Stimulated activated CD4-positive, alpha-beta T cell treated with anti-CD3 and anti-CD28 coated beads, Interleukin-12 subunit alpha, Interleukin-12 subunit beta, amount 100 ng/mL, for 4 hours (primary cell): ENCODE measurements around the gene TOMM70.
"Not testable (repeated sequence)": the region's sequence is repeated elsewhere in the genome, so short reads cannot be mapped to it uniquely, and the experiment has no call there.

Experiments used
- DNase-seq: peaks from one replicate; pipeline ENCODE4 v3.0.0-alpha.2; 2020

Gene TOMM70

DNA sequence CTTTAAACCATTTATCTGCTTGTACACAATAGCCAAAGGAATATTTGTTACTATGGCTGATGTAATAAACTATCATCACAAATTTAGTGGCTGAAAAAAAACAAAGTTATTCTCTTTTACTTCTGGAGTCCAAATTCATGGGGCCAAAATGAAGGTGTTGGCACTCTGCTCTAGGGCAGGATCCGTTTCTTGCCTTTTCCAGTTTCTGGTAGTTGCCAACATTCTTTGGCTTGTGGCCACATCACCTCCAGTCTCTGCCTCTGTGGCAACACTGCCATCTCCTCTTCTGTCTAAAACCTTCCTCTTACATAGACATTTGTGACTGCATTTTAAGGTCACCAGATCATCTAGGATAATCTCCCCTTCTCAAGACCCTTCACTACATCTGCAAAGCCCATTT lies 39.0 kb downstream of the TOMM70 start:
- DNase-seq, result no peak

DNA sequence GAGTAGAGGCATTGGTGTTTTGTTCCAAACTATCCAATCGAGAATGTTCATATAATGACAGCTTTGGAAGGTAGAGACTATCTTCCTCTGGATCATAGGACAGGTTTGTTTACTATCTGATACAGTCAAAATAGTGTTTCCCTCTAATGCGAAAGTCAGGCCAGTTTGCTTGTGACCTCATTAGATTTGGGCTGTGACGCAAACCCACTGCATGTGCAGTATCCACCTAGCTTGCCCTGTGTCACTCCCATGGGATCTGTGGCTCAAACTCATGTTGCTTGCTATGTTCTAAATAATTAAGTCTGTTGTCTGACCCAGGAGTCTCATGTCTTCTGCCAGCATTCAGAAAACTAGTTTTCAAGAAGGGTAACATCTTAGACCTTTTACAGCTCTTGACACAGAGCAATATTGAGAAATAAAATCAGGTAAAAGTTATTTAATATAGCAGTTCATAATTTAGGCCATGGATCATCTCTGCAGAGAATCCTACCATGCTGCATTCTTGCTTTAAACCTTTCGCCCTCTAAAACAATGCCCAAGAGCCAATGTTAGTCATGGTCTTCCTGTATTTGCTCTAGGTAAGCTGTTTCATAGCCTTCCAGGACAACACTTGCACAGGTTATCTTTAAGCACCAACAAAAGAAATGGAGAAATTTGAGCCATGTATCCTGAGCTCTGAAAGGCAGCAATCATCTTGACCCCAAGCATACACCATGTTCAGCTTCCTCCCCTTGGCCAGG lies 40.0 kb downstream of the TOMM70 start:
- no peak for DNase-seq

DNA sequence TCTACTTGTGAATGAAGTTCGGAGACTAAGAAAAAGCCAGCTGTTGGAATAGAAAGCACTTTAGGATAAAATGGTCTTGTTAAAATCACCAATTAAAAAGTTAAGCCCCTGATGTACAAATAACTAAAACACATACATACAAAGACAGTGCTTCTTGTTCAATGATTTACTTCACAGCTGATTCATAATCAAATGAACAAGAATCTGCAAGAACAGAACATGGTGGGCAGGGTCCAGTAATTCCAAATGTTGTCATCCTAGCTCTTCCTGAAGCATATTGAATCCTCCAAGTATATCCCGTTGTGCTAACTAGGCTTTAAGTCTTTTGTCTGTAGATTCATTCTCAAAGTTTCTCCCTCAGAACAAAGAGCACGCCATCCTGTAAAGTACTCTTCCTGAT lies 41.9 kb downstream of the TOMM70 start:
- DNase-seq, result no peak

DNA sequence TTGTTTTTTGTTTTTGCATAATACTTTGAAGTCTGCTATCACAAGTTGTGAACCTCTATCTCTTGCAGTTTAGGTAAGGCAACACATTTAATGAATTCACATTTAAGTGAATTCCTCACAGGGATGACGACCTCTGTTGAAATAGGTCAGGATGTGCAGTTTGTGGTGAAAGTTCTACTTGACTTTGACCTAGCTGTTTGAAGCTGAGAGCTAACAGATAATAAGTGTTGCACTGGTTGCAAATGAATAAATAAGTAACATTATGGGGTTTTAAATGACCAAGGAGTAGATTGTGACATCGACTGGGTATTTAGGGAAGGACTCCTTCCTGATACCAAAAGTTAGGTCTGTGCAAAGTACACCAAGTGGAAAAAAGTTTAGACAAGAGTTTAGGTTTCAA lies 42.5 kb downstream of the TOMM70 start:
- DNase-seq, result no peak

DNA sequence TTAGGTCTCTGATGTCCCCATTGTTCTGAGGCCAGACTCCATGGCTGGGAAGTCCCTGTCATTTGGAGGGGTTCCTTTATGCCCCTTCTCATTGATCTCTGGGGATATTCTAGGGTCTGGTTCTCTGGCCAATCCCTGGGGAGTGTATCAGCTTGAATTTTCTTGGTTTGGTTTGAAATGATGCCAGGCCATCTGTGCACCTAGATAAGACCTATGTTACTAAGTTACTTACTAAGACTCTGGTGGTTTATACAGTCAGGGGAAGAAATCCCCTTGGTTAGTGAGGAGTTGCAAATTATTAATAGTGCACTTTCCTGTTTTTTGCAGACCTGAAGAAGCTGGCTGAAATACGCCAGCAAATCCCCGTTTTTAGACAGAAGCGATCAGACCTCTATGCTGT lies 46.0 kb downstream of the TOMM70 start:
- DNase-seq, result no peak

DNA sequence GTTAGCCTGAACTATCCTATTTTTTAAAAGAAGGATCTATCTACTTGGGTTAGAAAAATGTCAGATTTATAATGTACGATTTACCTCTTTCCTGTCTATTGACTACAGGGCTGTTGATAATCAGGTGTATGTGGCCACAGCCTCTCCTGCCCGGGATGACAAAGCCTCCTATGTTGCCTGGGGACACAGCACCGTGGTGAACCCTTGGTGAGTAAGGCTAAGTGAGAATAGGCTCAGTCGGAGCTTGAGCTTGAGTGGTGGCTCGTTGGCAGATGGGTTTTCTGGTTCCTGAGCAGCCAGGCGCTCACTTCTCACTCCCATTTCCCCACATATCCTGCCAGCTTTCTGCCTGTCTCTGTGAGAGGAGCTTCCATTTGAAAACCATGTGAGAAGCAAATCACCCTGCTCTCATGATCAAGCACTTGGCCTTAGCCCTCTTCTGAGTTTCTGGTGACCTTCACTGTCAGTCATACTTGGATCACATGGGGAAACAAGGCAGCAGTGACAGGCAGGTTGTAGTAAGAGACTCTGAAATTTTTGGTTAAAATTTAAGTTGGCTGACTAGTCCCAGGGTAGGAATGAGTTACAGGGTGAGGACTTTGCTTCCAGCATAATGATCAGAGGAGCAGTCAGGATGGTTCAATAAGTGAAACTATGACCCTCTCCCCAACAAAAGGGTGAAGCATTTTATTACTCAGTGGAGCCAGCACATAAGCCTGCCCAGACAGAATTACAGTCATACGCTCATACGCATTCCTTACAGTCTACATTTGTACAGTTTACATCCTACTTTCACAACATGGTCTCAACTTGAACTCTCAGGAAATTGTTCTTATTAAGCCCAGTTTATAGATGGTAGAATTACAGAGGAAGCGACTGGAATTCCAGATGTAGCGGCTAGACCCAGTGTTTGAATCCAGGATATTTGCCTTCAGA lies 48.3 kb downstream of the TOMM70 start:
- DNase-seq, result no peak

DNA sequence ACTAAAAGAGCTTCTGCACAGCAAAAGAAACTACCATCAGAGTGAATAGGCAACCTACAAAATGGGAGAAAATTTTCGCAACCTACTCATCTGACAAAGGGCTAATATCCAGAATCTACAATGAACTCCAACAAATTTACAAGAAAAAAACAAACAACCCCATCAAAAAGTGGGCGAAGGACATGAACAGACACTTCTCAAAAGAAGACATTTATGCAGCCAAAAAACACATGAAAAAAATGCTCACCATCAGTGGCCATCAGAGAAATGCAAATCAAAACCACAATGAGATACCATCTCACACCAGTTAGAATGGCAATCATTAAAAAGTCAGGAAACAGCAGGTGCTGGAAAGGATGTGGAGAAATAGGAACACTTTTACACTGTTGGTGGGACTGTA lies 49.1 kb downstream of the TOMM70 start:
- DNase-seq, result not testable (repeated sequence)

DNA sequence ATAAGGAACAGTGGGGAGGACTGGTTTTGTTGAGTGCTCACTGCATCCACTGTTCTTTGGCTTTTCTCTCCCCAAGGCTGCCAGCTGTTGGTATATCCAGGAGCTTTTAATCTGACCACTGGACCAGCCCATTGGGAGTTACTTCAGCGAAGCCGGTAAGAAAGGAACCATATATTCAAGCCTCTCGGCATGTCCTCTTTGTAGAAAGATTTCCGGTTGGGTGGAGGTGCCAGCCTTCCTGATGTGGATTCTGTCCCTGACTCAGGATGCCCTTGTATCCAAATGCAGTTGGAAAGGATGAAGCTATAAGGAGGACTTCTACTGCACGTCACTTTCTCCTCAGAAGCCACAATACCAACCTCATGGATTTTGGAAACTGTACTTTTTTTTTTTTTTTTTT lies 52.2 kb downstream of the TOMM70 start:
- no peak for DNase-seq

DNA sequence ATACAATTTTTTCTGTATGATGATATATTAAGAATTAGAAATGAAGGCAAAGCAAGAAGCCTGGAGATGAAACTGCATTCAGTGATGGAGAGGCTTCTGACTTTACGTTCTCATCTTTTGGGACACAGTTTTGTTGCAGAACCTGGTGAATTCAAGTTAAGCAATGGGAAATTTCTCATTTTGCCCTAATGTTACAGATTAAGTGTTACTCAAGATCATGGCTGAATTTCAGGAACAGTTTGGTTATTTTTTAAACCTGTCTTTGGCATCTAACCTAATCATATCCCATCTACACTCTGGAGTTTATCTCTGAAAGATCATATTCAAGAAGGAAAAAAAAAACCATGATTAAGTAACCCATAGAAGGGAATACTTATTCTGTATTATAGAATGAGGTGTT lies 60.4 kb downstream of the TOMM70 start:
- no peak for DNase-seq

DNA sequence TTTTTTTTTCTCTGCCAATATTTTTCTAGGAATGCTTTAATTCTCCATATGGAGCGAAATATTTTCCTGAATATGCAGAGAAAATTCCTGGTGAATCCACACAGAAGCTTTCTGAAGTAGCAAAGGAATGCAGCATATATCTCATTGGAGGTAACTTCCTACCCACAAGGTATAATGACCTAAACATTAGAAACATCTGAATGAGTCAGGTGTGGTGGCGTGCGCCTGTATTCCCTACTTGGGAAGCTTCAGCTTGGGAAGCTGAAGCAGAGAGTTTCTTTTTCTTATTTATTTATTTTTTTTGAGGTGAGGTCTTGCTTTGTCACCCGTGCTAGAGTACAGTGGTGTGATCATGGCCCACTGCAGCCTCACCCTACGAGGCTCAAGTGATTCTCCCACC lies 61.1 kb downstream of the TOMM70 start:
- no peak for DNase-seq

DNA sequence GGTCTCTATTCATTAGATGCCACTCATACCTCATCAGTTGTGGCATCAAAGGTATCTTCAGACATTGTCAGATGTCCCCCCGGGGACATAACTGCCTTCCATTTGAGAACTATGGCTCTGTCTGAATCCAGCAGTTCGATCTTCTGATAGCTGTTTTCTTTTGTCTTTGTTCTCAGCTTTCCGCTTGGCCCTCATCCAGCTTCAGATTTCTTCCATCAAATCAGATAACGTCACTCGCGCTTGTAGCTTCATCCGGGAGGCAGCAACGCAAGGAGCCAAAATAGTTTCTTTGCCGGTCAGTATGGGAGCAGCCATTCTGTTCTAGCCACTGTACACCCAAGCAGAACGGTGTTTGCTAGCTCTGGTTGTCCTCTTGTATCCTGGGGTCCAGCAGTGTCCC lies 62.0 kb downstream of the TOMM70 start:
- no peak for DNase-seq

DNA sequence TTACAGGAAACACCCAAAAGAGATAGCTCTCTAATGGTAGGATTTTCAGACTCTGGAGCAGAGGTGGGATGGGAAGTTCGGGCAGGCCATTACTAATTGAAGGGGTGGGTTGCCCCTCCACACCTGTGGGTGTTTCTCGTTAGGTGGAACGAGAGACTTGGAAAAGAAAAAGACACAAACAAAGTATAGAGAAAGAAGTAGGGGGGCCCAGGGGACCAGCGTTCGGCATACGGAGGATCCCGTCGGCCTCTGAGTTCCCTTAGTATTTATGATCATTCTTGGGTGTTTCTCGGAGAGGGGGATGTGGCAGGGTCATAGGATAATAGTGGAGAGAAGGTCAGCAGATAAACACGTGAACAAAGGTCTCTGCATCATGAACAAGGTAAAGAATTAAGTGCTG lies 64.7 kb downstream of the TOMM70 start:
- DNase-seq, result not testable (repeated sequence)

DNA sequence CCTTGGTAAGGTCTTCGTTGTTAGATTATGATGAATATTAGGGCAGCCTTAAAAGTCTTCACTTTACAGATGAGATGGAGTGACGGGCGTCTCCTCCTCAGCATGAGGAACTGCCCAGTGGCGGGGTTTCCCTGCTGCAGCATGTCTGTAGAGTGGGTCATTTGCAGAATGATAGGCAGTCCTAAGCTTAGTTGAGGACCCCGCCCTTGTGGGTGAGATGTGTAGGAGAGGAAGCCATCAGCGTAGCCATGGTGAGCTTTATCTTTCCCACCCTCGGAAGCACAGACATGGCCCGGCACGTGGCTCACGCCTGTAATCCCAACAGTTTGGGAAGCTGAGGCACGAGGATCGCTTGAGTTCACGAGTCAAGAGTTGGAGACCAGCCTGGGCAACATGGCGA lies 65.5 kb downstream of the TOMM70 start:
- peak; percentile 8 for DNase-seq

DNA sequence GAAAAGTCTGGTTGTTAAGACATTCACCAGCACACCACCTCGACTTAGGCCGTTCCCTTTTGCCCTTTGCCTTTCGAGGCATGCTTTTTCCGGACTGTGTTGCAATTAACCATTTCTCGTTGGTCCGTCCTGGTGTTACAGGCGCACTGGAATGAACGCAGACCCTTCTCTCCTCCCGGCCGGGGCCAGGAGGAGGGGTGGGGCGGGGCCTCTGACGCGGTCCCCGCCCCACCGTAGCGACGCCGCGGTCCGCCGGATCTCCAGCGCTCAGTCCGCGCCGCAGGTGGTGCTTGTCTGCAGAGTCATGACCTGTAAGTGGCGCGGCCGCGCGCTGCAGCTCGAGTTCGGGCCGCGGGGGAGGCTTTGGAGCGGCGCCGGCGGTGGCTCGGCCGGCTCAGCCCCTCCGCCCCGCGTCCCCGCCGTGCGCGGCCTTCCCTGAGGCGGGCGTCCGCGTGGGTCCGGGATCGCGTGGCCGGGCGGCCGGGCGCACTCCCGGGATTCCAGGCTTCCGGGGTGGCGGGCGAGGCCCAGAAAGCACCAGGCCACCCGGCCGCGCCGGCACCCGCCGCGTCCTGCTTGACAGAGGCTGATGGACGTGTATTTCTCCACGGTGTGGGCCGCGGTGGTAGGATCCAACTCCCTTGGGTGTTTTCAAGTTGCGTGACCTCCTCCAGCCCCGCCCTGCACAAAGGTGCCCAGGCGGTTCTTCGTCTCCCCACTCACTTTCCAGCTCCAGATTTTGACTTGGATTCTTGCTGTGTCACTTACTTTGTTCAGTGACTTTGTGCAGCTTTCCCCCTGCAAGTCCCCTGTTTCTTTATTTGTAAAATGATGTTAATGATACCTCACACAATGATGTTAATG lies 66.2 kb downstream of the TOMM70 start, which contains the start of gene NIT2:
Gene NIT2, plus strand, starts transcription at position 270 of the 864 bp plus-strand sequence. Its CDS starts 35 bp downstream, at position 305.
- peak; percentile 81 for DNase-seq

DNA sequence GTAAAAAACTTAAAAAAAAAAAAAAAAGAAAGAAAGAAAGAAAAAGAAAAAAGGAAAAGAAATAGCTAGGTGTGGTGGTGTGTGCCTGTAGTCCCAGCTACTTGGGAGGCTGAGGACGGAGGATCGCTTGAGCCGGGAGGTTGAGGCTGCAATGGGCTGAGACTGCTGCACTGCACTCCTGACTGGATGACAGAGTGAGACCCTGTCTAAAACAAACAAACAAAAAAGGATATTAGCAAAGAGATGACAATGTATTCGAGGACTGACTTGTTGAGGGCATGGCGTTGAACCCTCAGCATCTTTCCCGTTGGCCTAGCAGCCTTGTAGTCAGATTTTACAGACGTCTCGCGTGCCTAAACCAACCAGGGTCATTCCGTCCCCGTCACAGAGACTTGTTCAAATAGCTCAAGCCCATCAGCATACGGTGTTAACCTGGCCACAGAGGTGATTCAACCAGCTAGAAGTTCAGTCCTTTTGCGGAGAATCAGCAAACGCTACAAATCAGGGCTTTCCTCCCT lies 66.9 kb downstream of the TOMM70 start:
- DNase-seq, result no peak

DNA sequence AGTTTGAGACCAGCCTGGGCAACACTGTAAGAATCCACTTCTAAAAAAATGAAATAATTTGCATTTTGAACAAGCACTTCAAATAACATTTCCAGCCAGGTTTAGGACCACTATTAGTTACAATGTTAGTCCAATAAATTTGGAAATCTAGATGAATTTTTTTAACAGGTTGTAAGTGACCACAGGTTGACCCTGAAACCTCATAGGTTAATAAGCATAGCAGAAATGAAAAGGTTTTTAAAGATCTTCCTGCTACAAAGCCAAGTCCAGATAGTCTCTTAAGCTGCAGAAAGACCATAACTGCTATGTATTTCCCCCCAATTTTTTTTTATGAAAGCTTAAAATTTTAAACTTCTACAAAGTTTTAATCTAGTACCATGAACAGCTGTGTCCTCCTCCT lies 67.8 kb downstream of the TOMM70 start:
- no peak for DNase-seq

DNA sequence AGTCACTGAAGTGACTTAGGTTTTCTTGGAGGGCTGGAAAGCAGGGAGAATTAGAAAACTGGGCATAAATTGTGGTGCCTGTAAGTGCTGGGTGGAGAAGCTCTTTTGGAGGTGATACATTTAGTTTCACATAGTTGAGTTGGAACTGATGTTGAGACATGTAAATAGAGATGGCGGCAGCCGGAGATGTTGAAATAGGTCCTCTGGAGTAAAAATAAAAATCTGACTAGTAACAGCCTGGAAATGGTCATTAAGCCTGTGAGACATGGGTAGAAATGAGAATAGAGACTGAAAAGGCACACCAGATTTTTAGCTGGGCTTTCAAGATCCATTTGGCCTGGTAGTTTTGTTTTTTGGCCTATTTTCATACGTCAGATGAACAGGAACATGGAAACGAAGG lies 69.2 kb downstream of the TOMM70 start:
- no peak for DNase-seq

DNA sequence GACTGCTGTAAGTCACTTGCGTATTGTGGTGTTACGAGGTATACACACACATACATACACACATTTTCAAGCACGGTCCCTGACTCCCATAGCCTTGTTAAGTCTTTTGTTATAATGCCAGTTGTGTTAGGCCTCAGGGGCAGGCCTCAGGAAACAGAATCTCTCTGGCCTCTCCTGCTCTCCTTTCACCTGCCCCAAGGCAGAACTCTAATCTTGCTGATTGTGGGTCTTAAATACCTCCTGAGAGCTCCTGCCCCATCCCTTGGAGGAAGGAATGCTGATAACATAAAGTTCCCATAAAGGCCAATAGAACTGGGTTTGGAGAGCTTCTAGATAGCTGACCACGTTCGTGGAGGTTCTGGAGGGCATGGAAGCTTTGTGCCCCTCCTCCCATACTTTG lies 70.2 kb downstream of the TOMM70 start:
- no peak for DNase-seq

DNA sequence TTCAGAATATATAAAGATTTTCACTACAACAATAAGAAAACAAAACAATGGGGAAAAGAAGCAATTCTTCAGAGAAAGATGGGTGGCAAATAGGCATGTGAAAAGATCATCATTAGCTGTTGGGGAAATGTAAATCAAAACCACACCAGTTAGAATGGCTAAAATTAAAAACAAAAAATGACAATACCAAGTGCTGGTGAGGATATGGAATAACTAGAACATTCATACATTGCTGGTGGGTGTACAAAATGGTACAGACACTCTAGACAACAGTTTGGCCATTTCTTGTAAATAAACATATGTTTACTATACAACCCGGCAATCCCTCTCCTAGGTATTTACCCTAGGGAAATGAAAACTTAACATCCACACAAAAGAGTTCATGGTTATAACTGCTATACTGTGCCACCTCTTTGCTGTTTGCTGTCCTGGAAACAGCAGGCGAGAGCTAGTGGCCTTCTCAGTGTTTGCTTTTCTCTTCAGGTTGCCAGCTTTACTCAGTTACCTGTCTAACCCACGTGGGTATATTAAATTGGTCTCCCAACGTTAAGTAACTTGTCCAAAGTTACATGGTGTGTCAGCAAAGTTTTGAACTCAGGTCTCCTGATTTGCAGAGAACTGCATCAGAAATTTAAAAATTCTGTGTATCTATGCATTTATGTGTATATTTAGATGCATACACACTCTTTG lies 70.9 kb downstream of the TOMM70 start:
- no peak for DNase-seq

DNA sequence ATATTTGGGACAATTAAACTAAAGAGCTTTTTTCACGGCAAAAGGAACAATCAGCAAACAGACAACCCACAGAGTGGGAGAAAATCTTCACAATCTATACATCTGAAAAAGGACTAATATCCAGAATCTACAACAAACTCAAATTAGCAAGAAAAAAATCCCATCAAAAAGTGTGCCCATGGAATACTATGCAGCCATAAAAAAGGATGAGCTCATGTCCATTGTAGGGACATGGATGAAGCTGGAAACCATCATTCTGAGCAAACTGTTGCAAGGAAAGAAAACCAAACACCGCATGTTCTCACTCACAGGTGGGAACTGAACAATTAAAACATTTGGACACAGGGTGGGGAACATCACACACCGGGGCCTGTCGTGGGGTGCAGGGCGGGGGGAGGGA lies 73.5 kb downstream of the TOMM70 start:
- DNase-seq, result not testable (repeated sequence)

DNA sequence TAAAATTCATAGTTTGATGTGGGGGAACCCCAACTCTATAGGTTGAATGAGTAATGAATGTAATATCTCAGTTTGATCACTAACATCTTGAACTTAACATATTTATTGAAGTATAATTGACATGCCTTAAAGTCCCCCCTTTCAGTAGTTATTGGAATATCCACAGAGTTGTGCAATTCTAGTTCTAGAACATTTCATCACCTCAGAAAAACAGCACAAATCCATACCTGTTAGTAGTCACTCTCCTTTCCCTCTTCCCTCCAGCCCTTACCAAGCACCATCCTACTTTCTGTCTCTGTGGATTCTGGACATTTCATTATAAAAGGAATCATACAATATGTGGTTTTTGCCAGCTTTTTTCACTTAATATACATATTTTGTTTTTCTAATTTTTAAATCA lies 75.1 kb downstream of the TOMM70 start:
- DNase-seq, result no peak

DNA sequence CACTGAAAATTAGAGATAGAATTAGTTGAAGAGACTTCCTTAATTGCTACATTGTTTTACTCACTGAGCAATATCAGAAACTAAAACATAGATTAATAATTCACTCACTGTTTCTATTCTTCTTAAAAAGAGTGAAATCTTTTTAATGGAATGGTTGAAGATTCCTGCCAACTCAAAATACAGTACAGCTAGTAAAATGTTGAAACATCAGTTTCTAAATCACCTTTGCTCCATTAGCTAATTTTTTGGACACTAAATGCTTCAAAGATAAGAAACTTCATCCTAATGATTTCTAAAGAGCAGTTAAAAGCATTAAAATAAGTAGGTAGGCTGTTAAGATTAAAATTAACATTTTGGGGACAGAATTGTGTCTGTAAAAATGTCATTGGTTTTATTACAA lies 76.8 kb downstream of the TOMM70 start:
- no peak for DNase-seq
